ENCODE results near the gene LECT2. TPM values are rescaled to one million over a fixed set of nuclear protein-coding genes. Genes with fewer than 3 reads are reported as not detected.

Gene LECT2
- total RNA-seq, 2 experiments from 2014 or later, result not detected

- CTCF ChIA-PET, result interaction anchor here (0.9 to 1.1 kb wide), 2 partner anchors 12 to 115 kb away, joined by 3 read pairs; no protein-coding TSS in a partner anchor
- no peak for DNase-seq
- intact Hi-C loops (cut with micrococcal nuclease), result loop anchor here (10.0 kb wide), 1 partner anchor 110 kb away; no protein-coding TSS in a partner anchor
- H3K9me3 Mint-ChIP-seq, result peaks cover 1% of the 10 kb centered on the region
- no peaks in the 10 kb centered on the region for H3K4me1 Mint-ChIP-seq (ENCODE audit: low read depth)
- ATAC-seq, result no peak
- POLR2A ChIA-PET, result no interaction called here
- H3K27me3 Mint-ChIP-seq, result peaks cover 36% of the 10 kb centered on the region
- no peaks in the 10 kb centered on the region for H3K36me3 Mint-ChIP-seq (ENCODE audit: low read depth)
- no peak for TF ChIP-seq CTCF (IDR thresholded peaks at IDR 0.05)
- H3K4me3 Mint-ChIP-seq, result no peak overlapping the region
- H3K27ac Mint-ChIP-seq, result no peak overlapping the region
Observed at GRCh38 chr5:135975122-135975521, 20.3 kb upstream of the LECT2 start.

GRCh38 chr5:135974021-135974600, 19.3 kb upstream of the LECT2 start:
- Mint-ChIP-seq H3K4me1 (ENCODE audit: low read depth) (no peaks in the 10 kb centered on the region), H3K27ac (no peak overlapping the region), H3K4me3 (no peak overlapping the region), H3K27me3 (peaks cover 35% of the 10 kb centered on the region), H3K36me3 (ENCODE audit: low read depth) (no peaks in the 10 kb centered on the region), H3K9me3 (peaks cover 1% of the 10 kb centered on the region)
- intact Hi-C loops (cut with micrococcal nuclease), result loop anchor here (10.0 kb wide), 1 partner anchor 111 kb away; no protein-coding TSS in a partner anchor
- ATAC-seq (no peak), DNase-seq (no peak)
- TF ChIP-seq CTCF (IDR thresholded peaks at IDR 0.05), result no peak
- POLR2A ChIA-PET, result no interaction called here
- CTCF ChIA-PET, result no interaction called here

- no peaks in the 10 kb centered on the region for H3K4me1 Mint-ChIP-seq (ENCODE audit: low read depth)
- POLR2A ChIA-PET, result no interaction called here
- CTCF ChIA-PET, result no interaction called here
- no peak for TF ChIP-seq CTCF (IDR thresholded peaks at IDR 0.05)
- H3K4me3 Mint-ChIP-seq, result no peak overlapping the region
- DNase-seq (no peak), ATAC-seq (no peak)
- H3K36me3 Mint-ChIP-seq (ENCODE audit: low read depth), result no peaks in the 10 kb centered on the region
- peaks cover 35% of the 10 kb centered on the region for H3K27me3 Mint-ChIP-seq
- intact Hi-C loops (cut with micrococcal nuclease), result loop anchor here (10.0 kb wide), 1 partner anchor 111 kb away; no protein-coding TSS in a partner anchor
- H3K27ac Mint-ChIP-seq, result no peak overlapping the region
- peaks cover 1% of the 10 kb centered on the region for H3K9me3 Mint-ChIP-seq
Observed at GRCh38 chr5:135973323-135974020, 18.7 kb upstream of the LECT2 start.

- DNase-seq (no peak), ATAC-seq (no peak)
- TF ChIP-seq CTCF (IDR thresholded peaks at IDR 0.05), result no peak
- H3K4me3 Mint-ChIP-seq, result no peak overlapping the region
- peaks cover 1% of the 10 kb centered on the region for H3K9me3 Mint-ChIP-seq
- H3K27me3 Mint-ChIP-seq, result peaks cover 28% of the 10 kb centered on the region
- no peaks in the 10 kb centered on the region for H3K4me1 Mint-ChIP-seq (ENCODE audit: low read depth)
- no peak overlapping the region for H3K27ac Mint-ChIP-seq
- intact Hi-C loops (cut with micrococcal nuclease), result loop anchor here (10.0 kb wide), 1 partner anchor 113 kb away; no protein-coding TSS in a partner anchor
- ChIA-PET CTCF (interaction anchor here (1.2 kb wide), 1 partner anchor 26 kb away, joined by 3 read pairs; no protein-coding TSS in a partner anchor), POLR2A (no interaction called here)
- no peaks in the 10 kb centered on the region for H3K36me3 Mint-ChIP-seq (ENCODE audit: low read depth)
Observed at GRCh38 chr5:135971701-135972100, 16.9 kb upstream of the LECT2 start.

GRCh38 chr5:135966790-135967189, 12.0 kb upstream of the LECT2 start:
- Mint-ChIP-seq H3K4me3 (no peak overlapping the region), H3K4me1 (ENCODE audit: low read depth) (no peaks in the 10 kb centered on the region), H3K27me3 (peaks cover 7% of the 10 kb centered on the region), H3K9me3 (peaks cover 1% of the 10 kb centered on the region), H3K27ac (no peak overlapping the region), H3K36me3 (ENCODE audit: low read depth) (no peaks in the 10 kb centered on the region)
- intact Hi-C loops (cut with micrococcal nuclease), result no loop called here
- ChIA-PET CTCF (no interaction called here), POLR2A (no interaction called here)
- DNase-seq (no peak), ATAC-seq (no peak)
- TF ChIP-seq CTCF (IDR thresholded peaks at IDR 0.05), result no peak

Measured in activated CD8-positive, alpha-beta T cell treated with anti-CD3 and anti-CD28 coated beads for 36 hours (primary cell).